H1 (cell line): ENCODE data around the gene DHRS4L2.
"Not testable (repeated sequence)": the region's sequence is repeated elsewhere in the genome, so short reads cannot be mapped to it uniquely, and the experiment has no call there.

Source experiments
- CTCF ChIP-seq, 3 experiments: IDR thresholded peaks; 1 replicate in 2 of 3; 2 replicates in 1 of 3; pipeline versions ENCODE4 v1.5.1 to v1.6.1; 2011; ENCODE audit warnings: low read length in 3 of 3, mild to moderate bottlenecking in 3 of 3, inconsistent platforms in 2 of 3, low read depth in 1 of 3, moderate library complexity in 1 of 3; ENCODE audit not compliant: insufficient read depth in 1 of 3; ENCODE audit errors: control extremely low read depth in 1 of 3
- EZH2 ChIP-seq: fragments of 200-600 bp; sonication (generic); IDR thresholded peaks from 2 replicates; pipeline ENCODE4 v1.7.1; 2012; ENCODE audit warnings: low read depth, mild to moderate bottlenecking, moderate library complexity, low read length, inconsistent platforms; ENCODE audit not compliant: severe bottlenecking
- POLR2A ChIP-seq, 2 experiments: IDR thresholded peaks; 1 replicate in 1 of 2; 2 replicates in 1 of 2; pipeline ENCODE4 v1.6.1; 2011; ENCODE audit warnings: low read depth in 2 of 2, low read length in 2 of 2, mild to moderate bottlenecking in 2 of 2; ENCODE audit errors: control extremely low read depth in 1 of 2
- RAD21 ChIP-seq, 2 experiments: IDR thresholded peaks in 1 of 2; conservative IDR thresholded peaks in 1 of 2; 2 replicates each; pipeline ENCODE4 v1.6.1; 2011; ENCODE audit warnings: low read depth in 2 of 2, low read length in 2 of 2, improper control_type of control experiment in 1 of 2, inconsistent platforms in 1 of 2, mild to moderate bottlenecking in 1 of 2, moderate library complexity in 1 of 2
- SIN3A ChIP-seq, 2 experiments: IDR thresholded peaks in 1 of 2; conservative IDR thresholded peaks in 1 of 2; 2 replicates each; pipeline ENCODE4 v1.6.1; 2011 to 2012; ENCODE audit warnings: low read length in 2 of 2, improper control_type of control experiment in 1 of 2, low read depth in 1 of 2, mild to moderate bottlenecking in 1 of 2
- SP1 ChIP-seq: IDR thresholded peaks from 2 replicates; pipeline ENCODE4 v1.6.1; 2011; ENCODE audit warnings: low read depth, low read length
- TAF7 ChIP-seq: optimal IDR thresholded peaks from 2 replicates; pipeline ENCODE3; 2011; ENCODE audit warnings: low read depth, mild to moderate bottlenecking, inconsistent platforms, low read length, moderate library complexity, borderline replicate concordance
- USF2 ChIP-seq: IDR thresholded peaks from 2 replicates; pipeline ENCODE4 v1.6.1; 2011; ENCODE audit warnings: low read length, improper control_type of control experiment

GRCh38 chr14:24006817-24007652 is 18.3 kb downstream of the DHRS4L2 start:
- not testable (repeated sequence) for TF ChIP-seq USF2; SIN3A (conservative IDR thresholded peaks at IDR 0.05 in 1 of 2, IDR thresholded peaks at IDR 0.05 in 1 of 2; ENCODE audit: low read depth in 1 of 2, low read length in 2 of 2); SP1; CTCF (IDR thresholded peaks at IDR 0.05; ENCODE audit: control extremely low read depth in 1 of 3, insufficient read depth in 1 of 3, low read depth in 1 of 3, low read length in 3 of 3); POLR2A (IDR thresholded peaks at IDR 0.05; ENCODE audit: control extremely low read depth in 1 of 2, low read depth in 2 of 2, low read length in 2 of 2); TAF7; RAD21 (IDR thresholded peaks at IDR 0.05 in 1 of 2, conservative IDR thresholded peaks at IDR 0.05 in 1 of 2; ENCODE audit: low read depth in 2 of 2, low read length in 2 of 2); EZH2
